Right hindlimb (tissue), 1 donor: ENCODE data around the gene ANP32B.
"Not testable (repeated sequence)": the region's sequence is repeated elsewhere in the genome, so short reads cannot be mapped to it uniquely, and the experiment has no call there.

Experiments used
- DNase-seq: peaks from one replicate; pipeline ENCODE4 v3.0.0-alpha.2; 2018

Gene ANP32B

GRCh38 chr9:97994703-97995102 is 11.6 kb downstream of the ANP32B start:
- no peak for DNase-seq

GRCh38 chr9:97996676-97997075 is 13.5 kb downstream of the ANP32B start:
- DNase-seq: not testable (repeated sequence)

- DNase-seq: no peak
Measured at GRCh38 chr9:97997330-97998276, 14.5 kb downstream of the ANP32B start.

GRCh38 chr9:98002808-98003207 is 19.7 kb downstream of the ANP32B start:
- no peak for DNase-seq

GRCh38 chr9:98006127-98006796 is 23.1 kb downstream of the ANP32B start:
- no peak for DNase-seq

- no peak for DNase-seq
Measured at GRCh38 chr9:98007251-98007928, 24.2 kb downstream of the ANP32B start.

- no peak for DNase-seq
Measured at GRCh38 chr9:98008764-98009163, 25.6 kb downstream of the ANP32B start.

- DNase-seq: no peak
Measured at GRCh38 chr9:98009437-98009836, 26.3 kb downstream of the ANP32B start.

- peak; percentile 26 for DNase-seq
Measured at GRCh38 chr9:98009936-98010335, 26.8 kb downstream of the ANP32B start.

- DNase-seq: no peak
Measured at GRCh38 chr9:98010445-98010844, 27.3 kb downstream of the ANP32B start.

- no peak for DNase-seq
Measured at GRCh38 chr9:98011122-98011521, 28.0 kb downstream of the ANP32B start.

- DNase-seq: no peak
Measured at GRCh38 chr9:98016137-98016680, 33.1 kb downstream of the ANP32B start.

- no peak for DNase-seq
Measured at GRCh38 chr9:98017306-98017705, 34.2 kb downstream of the ANP32B start.

GRCh38 chr9:98018347-98018746 is 35.2 kb downstream of the ANP32B start:
- no peak for DNase-seq

GRCh38 chr9:98019098-98019497 is 36.0 kb downstream of the ANP32B start:
- no peak for DNase-seq

- DNase-seq: not testable (repeated sequence)
Measured at GRCh38 chr9:98019869-98020268, 36.7 kb downstream of the ANP32B start.

GRCh38 chr9:98020476-98021145 is 37.5 kb downstream of the ANP32B start:
- DNase-seq: no peak

- DNase-seq: no peak
Measured at GRCh38 chr9:98021306-98022040, 38.3 kb downstream of the ANP32B start.

- no peak for DNase-seq
Measured at GRCh38 chr9:98022447-98022846, 39.3 kb downstream of the ANP32B start.

GRCh38 chr9:98024702-98025101 is 41.6 kb downstream of the ANP32B start:
- DNase-seq: no peak

GRCh38 chr9:98031169-98031568 is 48.0 kb downstream of the ANP32B start:
- no peak for DNase-seq

- DNase-seq: no peak
Measured at GRCh38 chr9:98031935-98032334, 48.8 kb downstream of the ANP32B start.
